Ovary (tissue), 3 donors: ENCODE results near the gene SBK2.

ENCODE experiments used
- POLR2A ChIP-seq: fragments of 450-650 bp; IDR thresholded peaks from one replicate; pipeline ENCODE4 v1.6.1; 2017; ENCODE audit warnings: antibody characterized with exemption, mild to moderate bottlenecking, moderate library complexity
- TF ChIP-seq, protein P1 (sequence below), 3 donors: fragments of 450-650 bp in 2 of 3; fragments of 200-600 bp in 1 of 3; IDR thresholded peaks; one replicate each; pipeline versions ENCODE4 v1.5.1 to v1.8.0; 2016 to 2022; ENCODE audit warnings: antibody characterized with exemption in 3 of 3, mild to moderate bottlenecking in 1 of 3
- donor health status: DM: no; HTN: no; CAD: no.

DNA sequence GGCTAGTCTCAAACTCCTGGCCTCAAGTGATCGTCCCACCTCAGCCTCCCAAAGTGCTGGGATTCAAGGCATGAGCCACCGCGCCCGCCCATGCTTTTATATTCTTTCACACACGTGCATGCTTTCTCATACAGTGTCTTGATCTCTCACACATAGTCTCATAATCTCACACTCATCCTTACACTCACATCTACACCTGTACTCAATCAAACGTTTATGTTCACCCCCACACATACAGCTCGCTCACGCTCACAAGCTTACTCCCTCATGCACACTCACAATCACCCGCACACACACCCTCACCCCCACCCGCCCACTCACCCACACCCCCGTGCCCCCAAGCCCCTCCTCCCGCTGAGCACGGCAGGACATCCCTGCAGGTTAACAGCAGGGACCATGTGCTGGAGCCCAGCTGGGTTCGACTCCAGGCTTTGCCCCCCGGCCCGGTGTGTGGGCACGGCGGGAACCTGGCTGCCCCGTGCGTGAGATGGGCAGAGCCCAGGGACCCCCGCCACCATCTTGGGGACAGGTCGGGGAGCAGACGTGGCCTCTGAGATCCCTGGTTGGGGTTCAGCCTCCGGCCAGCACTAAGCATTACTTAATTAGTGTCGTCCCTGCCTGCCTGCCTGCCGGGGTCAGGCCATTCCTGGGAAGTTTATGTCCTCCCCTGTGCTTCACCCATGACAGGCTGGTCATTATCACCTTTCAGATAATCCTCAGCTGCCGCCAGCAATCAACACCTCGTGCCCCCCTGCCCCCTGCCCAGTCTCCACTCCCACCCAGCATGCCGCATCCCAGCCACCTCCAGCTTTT lies 11.4 kb downstream of the SBK2 start:
- TF ChIP-seq, protein P1, sequence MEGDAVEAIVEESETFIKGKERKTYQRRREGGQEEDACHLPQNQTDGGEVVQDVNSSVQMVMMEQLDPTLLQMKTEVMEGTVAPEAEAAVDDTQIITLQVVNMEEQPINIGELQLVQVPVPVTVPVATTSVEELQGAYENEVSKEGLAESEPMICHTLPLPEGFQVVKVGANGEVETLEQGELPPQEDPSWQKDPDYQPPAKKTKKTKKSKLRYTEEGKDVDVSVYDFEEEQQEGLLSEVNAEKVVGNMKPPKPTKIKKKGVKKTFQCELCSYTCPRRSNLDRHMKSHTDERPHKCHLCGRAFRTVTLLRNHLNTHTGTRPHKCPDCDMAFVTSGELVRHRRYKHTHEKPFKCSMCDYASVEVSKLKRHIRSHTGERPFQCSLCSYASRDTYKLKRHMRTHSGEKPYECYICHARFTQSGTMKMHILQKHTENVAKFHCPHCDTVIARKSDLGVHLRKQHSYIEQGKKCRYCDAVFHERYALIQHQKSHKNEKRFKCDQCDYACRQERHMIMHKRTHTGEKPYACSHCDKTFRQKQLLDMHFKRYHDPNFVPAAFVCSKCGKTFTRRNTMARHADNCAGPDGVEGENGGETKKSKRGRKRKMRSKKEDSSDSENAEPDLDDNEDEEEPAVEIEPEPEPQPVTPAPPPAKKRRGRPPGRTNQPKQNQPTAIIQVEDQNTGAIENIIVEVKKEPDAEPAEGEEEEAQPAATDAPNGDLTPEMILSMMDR (IDR thresholded peaks at IDR 0.05): no peak
- TF ChIP-seq POLR2A: no peak
